Measurements from ENCODE around the gene BCHE.
"Not testable (repeated sequence)": the region's sequence is repeated elsewhere in the genome, so short reads cannot be mapped to it uniquely, and the experiment has no call there.

BCHE gene

DNA sequence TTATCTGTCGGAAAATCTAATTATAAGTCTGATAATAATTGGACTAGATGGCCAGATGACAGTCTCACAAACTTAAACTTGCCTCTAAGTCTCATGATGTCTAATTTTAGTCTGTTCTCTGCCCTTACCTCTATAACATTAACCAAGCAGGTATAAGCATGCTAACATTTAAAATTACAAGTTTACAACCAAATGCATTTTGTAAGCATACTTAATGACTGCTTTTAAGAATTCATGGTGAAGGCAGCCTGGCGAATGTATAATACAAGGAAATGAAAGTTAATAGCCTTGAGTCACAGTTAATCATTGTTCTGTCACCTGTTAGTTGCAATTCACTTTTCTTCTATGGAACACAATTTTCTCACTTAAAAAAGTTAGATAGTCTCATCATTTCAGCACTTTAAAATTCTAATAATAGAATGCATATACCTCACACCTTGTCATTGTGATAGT is 16.5 kb downstream of the BCHE start:
- FAIRE-seq (no peak), DNase-seq (ENCODE audit: insufficient read length, low spot score) (no peak)
- TF ChIP-seq, protein P1, sequence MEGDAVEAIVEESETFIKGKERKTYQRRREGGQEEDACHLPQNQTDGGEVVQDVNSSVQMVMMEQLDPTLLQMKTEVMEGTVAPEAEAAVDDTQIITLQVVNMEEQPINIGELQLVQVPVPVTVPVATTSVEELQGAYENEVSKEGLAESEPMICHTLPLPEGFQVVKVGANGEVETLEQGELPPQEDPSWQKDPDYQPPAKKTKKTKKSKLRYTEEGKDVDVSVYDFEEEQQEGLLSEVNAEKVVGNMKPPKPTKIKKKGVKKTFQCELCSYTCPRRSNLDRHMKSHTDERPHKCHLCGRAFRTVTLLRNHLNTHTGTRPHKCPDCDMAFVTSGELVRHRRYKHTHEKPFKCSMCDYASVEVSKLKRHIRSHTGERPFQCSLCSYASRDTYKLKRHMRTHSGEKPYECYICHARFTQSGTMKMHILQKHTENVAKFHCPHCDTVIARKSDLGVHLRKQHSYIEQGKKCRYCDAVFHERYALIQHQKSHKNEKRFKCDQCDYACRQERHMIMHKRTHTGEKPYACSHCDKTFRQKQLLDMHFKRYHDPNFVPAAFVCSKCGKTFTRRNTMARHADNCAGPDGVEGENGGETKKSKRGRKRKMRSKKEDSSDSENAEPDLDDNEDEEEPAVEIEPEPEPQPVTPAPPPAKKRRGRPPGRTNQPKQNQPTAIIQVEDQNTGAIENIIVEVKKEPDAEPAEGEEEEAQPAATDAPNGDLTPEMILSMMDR (IDR thresholded peaks at IDR 0.05; ENCODE audit: insufficient read depth, missing control alignments) = no peak

DNA sequence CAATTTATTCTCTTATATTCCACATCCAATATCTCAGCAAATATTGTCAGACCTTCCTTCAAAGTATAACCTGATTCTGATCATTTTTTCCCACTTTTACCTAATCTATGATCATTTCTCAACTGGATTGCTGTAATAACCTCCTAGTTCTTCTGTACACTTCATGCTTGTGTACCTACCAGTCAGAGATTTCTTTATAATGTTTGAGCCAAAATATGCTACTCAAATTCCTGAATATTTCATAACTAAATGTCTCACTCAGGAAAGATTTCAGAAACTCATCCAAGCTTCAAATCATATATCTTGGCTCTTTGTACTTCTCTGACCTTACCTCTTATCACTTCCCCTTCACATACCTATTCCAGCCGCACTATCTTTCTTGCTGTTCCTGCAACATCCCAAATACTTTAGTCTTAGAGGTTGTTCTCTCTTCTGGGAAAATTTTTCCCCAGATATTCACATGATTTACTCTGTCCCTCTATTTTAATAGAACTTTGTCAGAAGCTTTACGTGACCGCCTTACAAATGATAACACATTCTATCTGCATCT is 20.0 kb downstream of the BCHE start:
- TF ChIP-seq, protein P1 (IDR thresholded peaks at IDR 0.05; ENCODE audit: insufficient read depth, missing control alignments) = no peak
- FAIRE-seq (no peak), DNase-seq (ENCODE audit: insufficient read length, low spot score) (no peak)

GRCh38 chr3:165816209-165816608 is 21.0 kb downstream of the BCHE start:
- DNase-seq (ENCODE audit: insufficient read length, low spot score) = no peak
- TF ChIP-seq, protein P1 (IDR thresholded peaks at IDR 0.05; ENCODE audit: insufficient read depth, missing control alignments) = no peak
- no peak for FAIRE-seq

DNA sequence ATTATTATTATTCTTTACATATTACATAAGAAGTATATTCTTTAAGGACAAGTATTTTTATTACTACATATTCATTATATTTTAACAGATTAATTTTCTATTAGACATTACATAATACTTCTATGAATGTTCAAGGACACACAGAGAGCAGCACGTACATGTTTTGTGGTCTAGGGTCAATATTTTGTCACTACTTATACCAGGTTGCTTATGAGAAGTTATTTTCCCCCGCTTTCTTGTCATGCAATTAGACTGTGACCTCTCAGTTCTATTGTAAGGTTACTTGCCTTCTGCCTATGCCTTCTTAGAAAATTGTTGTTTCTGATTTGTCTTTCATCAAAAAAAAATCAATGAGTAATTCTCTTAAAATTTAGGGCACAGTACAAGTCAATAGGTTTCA is 21.5 kb downstream of the BCHE start:
- no peak for FAIRE-seq
- TF ChIP-seq, protein P1 (IDR thresholded peaks at IDR 0.05; ENCODE audit: insufficient read depth, missing control alignments) = no peak
- no peak for DNase-seq (ENCODE audit: insufficient read length, low spot score)

DNA sequence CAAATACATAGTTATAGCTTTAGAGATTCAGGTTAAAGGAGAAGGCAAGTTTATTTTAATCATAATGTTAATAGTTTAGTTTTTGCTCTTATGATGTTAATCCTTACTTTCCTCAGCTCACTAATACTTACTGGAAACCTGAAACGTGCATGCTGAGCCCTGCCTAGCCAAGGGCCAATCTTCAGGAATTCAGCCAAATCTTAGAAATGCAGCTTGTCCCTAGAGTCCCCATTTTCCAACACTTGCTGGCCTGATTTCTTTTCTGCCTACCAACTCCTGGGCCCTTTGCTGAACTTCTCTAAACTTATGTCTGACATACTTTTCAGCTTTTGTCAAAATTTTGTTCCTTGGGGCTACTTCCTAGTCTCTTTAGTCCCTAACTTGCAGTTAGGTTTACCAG is 22.8 kb downstream of the BCHE start:
- no peak for FAIRE-seq

GRCh38 chr3:165807937-165808336 is 29.3 kb downstream of the BCHE start:
- not testable (repeated sequence) for FAIRE-seq; DNase-seq (ENCODE audit: insufficient read length, low spot score)

More for the DNA sequence above, 22.8 kb downstream of the BCHE start:
- TF ChIP-seq, protein P1 (IDR thresholded peaks at IDR 0.05; ENCODE audit: insufficient read depth, missing control alignments) = no peak
- no peak for DNase-seq (ENCODE audit: insufficient read length, low spot score)

- DNase-seq (ENCODE audit: insufficient read length, low spot score) (no peak), FAIRE-seq (no peak)
- TF ChIP-seq, protein P1 (IDR thresholded peaks at IDR 0.05; ENCODE audit: insufficient read depth, missing control alignments) = no peak
These were observed 31.2 kb downstream of the BCHE start for GRCh38 chr3:165805946-165806561.
